ENCODE data around the gene KLHL22. TPM values are rescaled to one million over a fixed set of nuclear protein-coding genes. Genes with fewer than 3 reads are reported as not detected.

KLHL22 gene
- total and polyA plus RNA-seq, 2 donors (not counting 3 experiments of a cell fraction or from before 2014, with no cell fraction given): 24.2 to 33.6 TPM

DNA sequence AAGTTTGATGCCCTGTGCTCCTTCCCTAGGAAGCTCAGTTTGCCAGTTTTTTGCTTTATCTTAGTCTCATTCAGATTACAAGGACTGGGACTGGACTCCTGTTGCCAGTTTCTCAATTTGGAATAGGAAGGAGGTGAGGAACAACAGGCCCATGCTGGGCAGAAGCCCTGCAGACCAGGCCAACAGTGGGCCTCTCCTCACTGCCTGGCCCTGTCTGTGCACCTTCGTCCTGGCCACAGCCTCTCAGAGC is 35.5 kb upstream of the KLHL22 start:
- Histone ChIP-seq H3K4me2 (ENCODE audit: insufficient read depth, low read length) (peak overlapping the region; percentile 16), H3K27me3 (ENCODE audit: control insufficient read depth in 2 of 2, insufficient read depth in 2 of 2, low read length in 2 of 2) (no peaks in the 10 kb centered on the region), H3K4me3 (replicated peaks in 1 of 3; ENCODE audit: insufficient read depth in 1 of 3, low read depth in 1 of 3, low read length in 3 of 3) (no peak overlapping the region), H2AFZ (ENCODE audit: low read depth, low read length) (no peak overlapping the region), H4K20me1 (replicated peaks; ENCODE audit: control insufficient read depth, extremely low read depth, insufficient read depth, low read length) (no peaks in the 10 kb centered on the region), H3K4me1 (ENCODE audit: control insufficient read depth, extremely low read depth, insufficient read depth, low read length) (peaks cover 45% of the 10 kb centered on the region), H3K36me3 (ENCODE audit: control insufficient read depth in 2 of 2, extremely low read depth in 1 of 2, insufficient read depth in 2 of 2, low read length in 2 of 2) (peaks cover 4 to 6% of the 10 kb centered on the region in 2 experiments), H3K79me2 (ENCODE audit: control insufficient read depth, insufficient read depth, low read length) (peaks cover 92% of the 10 kb centered on the region), H3K9ac (replicated peaks; ENCODE audit: extremely low read depth, insufficient read depth, low read length) (peak overlapping the region; percentile 1), H3K9me3 (replicated peaks; ENCODE audit: control insufficient read depth, insufficient read depth, low read length) (no peaks in the 10 kb centered on the region), H3K9me1 (replicated peaks; ENCODE audit: control insufficient read depth, extremely low read depth, insufficient read depth, low read length) (no peaks in the 10 kb centered on the region), H3K27ac (ENCODE audit: insufficient read depth, low read depth, low read length) (peak overlapping the region; percentile 75)
- intact Hi-C loops (cut with micrococcal nuclease) (loop anchor here (1.0 kb wide), 1 partner anchor 22 kb away; no protein-coding TSS in a partner anchor), dilution Hi-C loops (cut with MboI; ENCODE audit: extremely low pct_ligation_motif_present, low sequenced_read_pairs) (no loop called here)
- BruUV-seq (replicated peaks): no TSS peak
- no peak for TF ChIP-seq POLR2A (IDR thresholded peaks at IDR 0.05; ENCODE audit: low read depth, low read length)
- TF ChIP-seq GATA2 (IDR thresholded peaks at IDR 0.05; ENCODE audit: insufficient read depth, insufficient read length, low read depth, low read length): no peak
- no peak for TF ChIP-seq JUN (IDR thresholded peaks at IDR 0.05; ENCODE audit: borderline replicate concordance, insufficient read depth, insufficient read length, low read depth)
- TF ChIP-seq MYC (IDR thresholded peaks at IDR 0.05; ENCODE audit: low read depth, low read length): no peak
- no peak for TF ChIP-seq CTCF (IDR thresholded peaks at IDR 0.05; ENCODE audit: extremely low read depth in 1 of 2, insufficient read depth in 1 of 2, low read depth in 1 of 2, low read length in 2 of 2)
- TF ChIP-seq EZH2 (IDR thresholded peaks at IDR 0.05; ENCODE audit: borderline replicate concordance, low read depth, low read length, severe bottlenecking): no peak
- no peak for TF ChIP-seq MAX (IDR thresholded peaks at IDR 0.05; ENCODE audit: insufficient read depth, insufficient read length)
- no peak for TF ChIP-seq FOS (IDR thresholded peaks at IDR 0.05; ENCODE audit: borderline replicate concordance, insufficient read depth, low read length)
- no peak for TF ChIP-seq POLR2AphosphoS5 (IDR thresholded peaks at IDR 0.05; ENCODE audit: insufficient read depth, low read depth, low read length)
- CTCF ChIA-PET: interaction anchor here (0.5 to 3.8 kb wide), 6 partner anchors 13 to 113 kb away, joined by 3 to 14 read pairs (median 4); no protein-coding TSS in a partner anchor
- POLR2A ChIA-PET: interaction anchor here (0.6 to 1.2 kb wide), 2 partner anchors 22 to 23 kb away, joined by 3 to 4 read pairs; partner anchors contain the start of gene MED15
- DNase-seq (ENCODE audit: low read depth, low spot score) (no peak), FAIRE-seq (no peak)

Measured in endothelial cell of umbilical vein (primary cell).